Epidermal melanocyte (primary cell): ENCODE data around the gene PILRB.
"Not testable (repeated sequence)": the region's sequence is repeated elsewhere in the genome, so short reads cannot be mapped to it uniquely, and the experiment has no call there.

Source experiments
- DNase-seq: peaks from one replicate; pipeline ENCODE4 v3.0.0; 2011; ENCODE audit warnings: low spot score; ENCODE audit not compliant: insufficient read length

PILRB gene

GRCh38 chr7:100356416-100357068 is 1.4 kb upstream of the PILRB start:
- no peak for DNase-seq

GRCh38 chr7:100357131-100357561 is 771 bp upstream of the PILRB start:
- no peak for DNase-seq

GRCh38 chr7:100358857-100359212 is 918 bp downstream of the PILRB start:
- DNase-seq, result no peak

GRCh38 chr7:100360135-100360854 is 2.4 kb downstream of the PILRB start:
- no peak for DNase-seq

GRCh38 chr7:100363098-100363497 is 5.2 kb downstream of the PILRB start:
- DNase-seq, result no peak

- not testable (repeated sequence) for DNase-seq
These were observed 5.9 kb downstream of the PILRB start for GRCh38 chr7:100363797-100364196.

GRCh38 chr7:100364480-100364879 is 6.6 kb downstream of the PILRB start:
- no peak for DNase-seq

- DNase-seq, result not testable (repeated sequence)
These were observed 8.1 kb downstream of the PILRB start for GRCh38 chr7:100365998-100366367.

GRCh38 chr7:100366411-100367250 is 8.7 kb downstream of the PILRB start:
- no peak for DNase-seq

- DNase-seq, result no peak
These were observed 9.3 kb downstream of the PILRB start for GRCh38 chr7:100367251-100367620.

GRCh38 chr7:100367676-100368613 is 10.0 kb downstream of the PILRB start:
- DNase-seq, result no peak

GRCh38 chr7:100369105-100369504 is 11.2 kb downstream of the PILRB start:
- DNase-seq, result no peak

GRCh38 chr7:100370303-100370702 is 12.4 kb downstream of the PILRB start:
- no peak for DNase-seq

- DNase-seq, result no peak
These were observed 12.8 kb downstream of the PILRB start for GRCh38 chr7:100370746-100371145.

- no peak for DNase-seq
These were observed 13.7 kb downstream of the PILRB start for GRCh38 chr7:100371561-100372171.

GRCh38 chr7:100372256-100372655 is 14.3 kb downstream of the PILRB start:
- no peak for DNase-seq

- DNase-seq, result no peak
These were observed 14.8 kb downstream of the PILRB start for GRCh38 chr7:100372694-100373093.

- DNase-seq, result no peak
These were observed 15.4 kb downstream of the PILRB start, which contains the start of gene PILRA for GRCh38 chr7:100373261-100373831. PILRA (plus strand) TSS chr7:100373487; CDS start chr7:100373657, 170 bp downstream.

- not testable (repeated sequence) for DNase-seq
These were observed 16.1 kb downstream of the PILRB start for GRCh38 chr7:100373870-100374598.

GRCh38 chr7:100374601-100375000 is 16.7 kb downstream of the PILRB start:
- DNase-seq, result no peak
